Measurements from ENCODE around the gene LMNTD1. TPM values are rescaled to one million over a fixed set of nuclear protein-coding genes. Genes with fewer than 3 reads are reported as not detected.

Gene LMNTD1
- total RNA-seq, 1 experiment from 2014 or later: not detected

- Mint-ChIP-seq H3K27ac (no peak overlapping the region), H3K9me3 (no peaks in the 10 kb centered on the region), H3K4me1 (peaks cover 15% of the 10 kb centered on the region), H3K36me3 (no peaks in the 10 kb centered on the region), H3K27me3 (ENCODE audit: low read depth) (no peaks in the 10 kb centered on the region), H3K4me3 (no peak overlapping the region)
- TF ChIP-seq HMGA2 (CRISPR knock-in tag; IDR thresholded peaks at IDR 0.05): no peak
- TF ChIP-seq ATF3 (CRISPR knock-in tag; conservative IDR thresholded peaks at IDR 0.05): no peak
- TF ChIP-seq E2F1 (CRISPR knock-in tag; IDR thresholded peaks at IDR 0.05): no peak
- TF ChIP-seq ZNF416 (CRISPR knock-in tag; IDR thresholded peaks at IDR 0.05): no peak
- TF ChIP-seq ELF4 (CRISPR knock-in tag; IDR thresholded peaks at IDR 0.05; ENCODE audit: low read depth): no peak
- TF ChIP-seq ERG (CRISPR knock-in tag; IDR thresholded peaks at IDR 0.05): no peak
- TF ChIP-seq FOXP4 (CRISPR knock-in tag; IDR thresholded peaks at IDR 0.05): no peak
- no peak for TF ChIP-seq E2F4 (CRISPR knock-in tag; IDR thresholded peaks at IDR 0.05; ENCODE audit: borderline replicate concordance, low read depth)
- no peak for TF ChIP-seq ZNF219 (CRISPR knock-in tag; IDR thresholded peaks at IDR 0.05; ENCODE audit: borderline replicate concordance)
- TF ChIP-seq NR3C1 (CRISPR knock-in tag; conservative IDR thresholded peaks at IDR 0.05; ENCODE audit: low read depth): no peak
- TF ChIP-seq MXD4 (CRISPR knock-in tag; IDR thresholded peaks at IDR 0.05; ENCODE audit: borderline replicate concordance): no peak
- DNase-seq (ENCODE audit: low spot score) (no peak), ATAC-seq (no peak; the same call in 1 of the 2 replicates)
- ChIA-PET POLR2A (interaction anchor here (0.6 kb wide), 1 partner anchor 446 kb away, joined by 5 read pairs; no protein-coding TSS in a partner anchor), CTCF (interaction anchor here (1.1 to 2.4 kb wide), 2 partner anchors 47 to 279 kb away, joined by 5 to 10 read pairs; no protein-coding TSS in a partner anchor)
Observed at GRCh38 chr12:25434515-25434914, 118.6 kb downstream of the LMNTD1 start.

- ChIA-PET CTCF (interaction anchor here (0.9 to 2.4 kb wide), 3 partner anchors 46 to 298 kb away, joined by 4 to 10 read pairs (median 5); no protein-coding TSS in a partner anchor), POLR2A (interaction anchor here (0.6 kb wide), 1 partner anchor 447 kb away, joined by 5 read pairs; no protein-coding TSS in a partner anchor)
- no peaks in the 10 kb centered on the region for H3K36me3 Mint-ChIP-seq
- H3K27me3 Mint-ChIP-seq (ENCODE audit: low read depth): no peaks in the 10 kb centered on the region
- no peak overlapping the region for H3K4me3 Mint-ChIP-seq
- DNase-seq (ENCODE audit: low spot score) (no peak), ATAC-seq (no peak)
- peaks cover 15% of the 10 kb centered on the region for H3K4me1 Mint-ChIP-seq
- no peaks in the 10 kb centered on the region for H3K9me3 Mint-ChIP-seq
- H3K27ac Mint-ChIP-seq: no peak overlapping the region
- TF ChIP-seq ERG (CRISPR knock-in tag; IDR thresholded peaks at IDR 0.05) (no peak), NFE2L1 (CRISPR knock-in tag; IDR thresholded peaks at IDR 0.05) (no peak), SOX15 (CRISPR knock-in tag; IDR thresholded peaks at IDR 0.05) (no peak), ATF3 (CRISPR knock-in tag; conservative IDR thresholded peaks at IDR 0.05) (no peak), ZNF416 (CRISPR knock-in tag; IDR thresholded peaks at IDR 0.05) (no peak), ELF4 (CRISPR knock-in tag; IDR thresholded peaks at IDR 0.05; ENCODE audit: low read depth) (no peak), ZMAT4 (CRISPR knock-in tag; IDR thresholded peaks at IDR 0.05) (no peak), ZNF281 (CRISPR knock-in tag; IDR thresholded peaks at IDR 0.05) (no peak), AR (CRISPR knock-in tag; IDR thresholded peaks at IDR 0.05) (no peak)
Observed at GRCh38 chr12:25433581-25434325, 119.3 kb downstream of the LMNTD1 start.

Measured in WTC11 (cell line).